ENCODE data around the gene PARD3.

Gene PARD3

DNA sequence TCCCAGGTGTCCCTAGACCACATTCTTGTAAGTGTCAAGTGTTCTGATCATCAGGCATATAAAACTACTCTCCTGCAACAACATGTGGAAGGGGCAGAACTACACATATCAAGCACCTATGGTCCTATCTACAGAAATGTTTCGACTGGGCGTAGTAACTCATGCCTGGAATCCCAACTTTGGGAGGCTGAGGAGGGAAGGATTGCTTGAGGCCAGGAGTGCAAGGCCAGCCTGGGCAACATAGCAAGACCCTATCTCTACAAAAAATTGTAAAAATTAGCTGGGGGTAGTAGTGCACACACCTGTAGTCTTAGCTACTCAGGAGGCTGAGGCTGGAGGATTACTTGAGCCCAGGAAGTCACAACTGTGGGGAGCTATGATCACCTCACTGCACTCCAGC is 244.2 kb downstream of the PARD3 start:
- Histone ChIP-seq H3K4me1 (ENCODE audit: insufficient read depth, low read length) (no peaks in the 10 kb centered on the region), H3K27me3 (ENCODE audit: insufficient read depth, low read length, poor library complexity) (no peaks in the 10 kb centered on the region), H2AFZ (ENCODE audit: low read depth, low read length) (no peak overlapping the region), H3K4me2 (ENCODE audit: insufficient read depth, low read length) (no peak overlapping the region), H4K20me1 (ENCODE audit: insufficient read depth, low read length) (peaks cover 23% of the 10 kb centered on the region; the same call in 1 of the 2 replicates), H3K4me3 (ENCODE audit: low read depth in 1 of 2, low read length in 2 of 2) (no peak overlapping the region), H3K27ac (ENCODE audit: low read length) (no peak overlapping the region), H3K9me3 (ENCODE audit: insufficient read depth, low read length, severe bottlenecking) (no peaks in the 10 kb centered on the region), H3K36me3 (ENCODE audit: insufficient read depth, low read length) (no peaks in the 10 kb centered on the region), H3K9ac (ENCODE audit: low read depth, low read length) (no peak overlapping the region), H3K79me2 (ENCODE audit: insufficient read depth, low read length) (peaks cover 19% of the 10 kb centered on the region; the same call in 1 of the 2 replicates)
- no peak for DNase-seq
- ATAC-seq (ENCODE audit: insufficient read depth, low read depth): no peak
- no peak for TF ChIP-seq EZH2 (IDR thresholded peaks at IDR 0.05; ENCODE audit: borderline replicate concordance, low read depth, low read length, severe bottlenecking)
- TF ChIP-seq, protein P1, sequence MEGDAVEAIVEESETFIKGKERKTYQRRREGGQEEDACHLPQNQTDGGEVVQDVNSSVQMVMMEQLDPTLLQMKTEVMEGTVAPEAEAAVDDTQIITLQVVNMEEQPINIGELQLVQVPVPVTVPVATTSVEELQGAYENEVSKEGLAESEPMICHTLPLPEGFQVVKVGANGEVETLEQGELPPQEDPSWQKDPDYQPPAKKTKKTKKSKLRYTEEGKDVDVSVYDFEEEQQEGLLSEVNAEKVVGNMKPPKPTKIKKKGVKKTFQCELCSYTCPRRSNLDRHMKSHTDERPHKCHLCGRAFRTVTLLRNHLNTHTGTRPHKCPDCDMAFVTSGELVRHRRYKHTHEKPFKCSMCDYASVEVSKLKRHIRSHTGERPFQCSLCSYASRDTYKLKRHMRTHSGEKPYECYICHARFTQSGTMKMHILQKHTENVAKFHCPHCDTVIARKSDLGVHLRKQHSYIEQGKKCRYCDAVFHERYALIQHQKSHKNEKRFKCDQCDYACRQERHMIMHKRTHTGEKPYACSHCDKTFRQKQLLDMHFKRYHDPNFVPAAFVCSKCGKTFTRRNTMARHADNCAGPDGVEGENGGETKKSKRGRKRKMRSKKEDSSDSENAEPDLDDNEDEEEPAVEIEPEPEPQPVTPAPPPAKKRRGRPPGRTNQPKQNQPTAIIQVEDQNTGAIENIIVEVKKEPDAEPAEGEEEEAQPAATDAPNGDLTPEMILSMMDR (IDR thresholded peaks at IDR 0.05; ENCODE audit: borderline replicate concordance, extremely low read depth, low read length, poor library complexity, severe bottlenecking): no peak

DNA sequence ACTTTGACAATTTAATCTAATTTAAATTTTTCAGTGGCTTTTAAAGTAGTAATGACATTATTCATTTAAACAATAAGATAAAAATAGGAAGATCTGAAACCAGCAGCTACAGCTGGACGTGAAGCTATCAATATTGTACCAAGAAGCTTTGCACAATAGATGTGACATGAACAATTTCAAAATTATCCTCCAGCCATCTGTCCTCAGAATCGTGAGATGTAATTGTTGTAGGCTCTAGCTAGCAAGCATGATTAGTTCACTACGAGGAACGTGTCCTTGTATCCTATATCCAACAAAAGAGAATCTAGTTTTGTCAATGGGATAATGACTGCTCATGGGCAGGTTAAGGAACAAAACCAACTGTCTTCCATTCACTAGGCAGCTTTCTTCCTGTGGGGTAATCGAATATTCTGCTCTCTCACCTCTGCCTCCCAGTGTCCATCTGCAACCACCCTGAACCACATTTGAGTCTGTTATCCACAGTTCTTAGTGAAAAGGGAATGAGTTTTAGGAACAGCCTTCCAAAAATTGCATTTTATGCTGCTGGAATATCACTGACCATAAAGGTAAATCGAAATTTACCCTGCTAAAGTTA is 247.3 kb downstream of the PARD3 start:
- Histone ChIP-seq H3K36me3 (ENCODE audit: insufficient read depth, low read length) (no peaks in the 10 kb centered on the region), H4K20me1 (ENCODE audit: insufficient read depth, low read length) (peaks cover 24% of the 10 kb centered on the region; the same call in 1 of the 2 replicates), H3K4me1 (ENCODE audit: insufficient read depth, low read length) (no peaks in the 10 kb centered on the region), H3K27me3 (ENCODE audit: insufficient read depth, low read length, poor library complexity) (no peaks in the 10 kb centered on the region), H3K9me3 (ENCODE audit: insufficient read depth, low read length, severe bottlenecking) (no peaks in the 10 kb centered on the region), H3K4me2 (ENCODE audit: insufficient read depth, low read length) (no peak overlapping the region), H3K4me3 (ENCODE audit: low read depth in 1 of 2, low read length in 2 of 2) (no peak overlapping the region), H3K9ac (ENCODE audit: low read depth, low read length) (no peak overlapping the region), H2AFZ (ENCODE audit: low read depth, low read length) (no peak overlapping the region), H3K79me2 (ENCODE audit: insufficient read depth, low read length) (peaks cover 13% of the 10 kb centered on the region; the same call in 1 of the 2 replicates), H3K27ac (ENCODE audit: low read length) (no peak overlapping the region)
- ATAC-seq (ENCODE audit: insufficient read depth, low read depth): no peak
- TF ChIP-seq EZH2 (IDR thresholded peaks at IDR 0.05; ENCODE audit: borderline replicate concordance, low read depth, low read length, severe bottlenecking): no peak
- TF ChIP-seq, protein P1 (IDR thresholded peaks at IDR 0.05; ENCODE audit: borderline replicate concordance, extremely low read depth, low read length, poor library complexity, severe bottlenecking): no peak
- DNase-seq: no peak

DNA sequence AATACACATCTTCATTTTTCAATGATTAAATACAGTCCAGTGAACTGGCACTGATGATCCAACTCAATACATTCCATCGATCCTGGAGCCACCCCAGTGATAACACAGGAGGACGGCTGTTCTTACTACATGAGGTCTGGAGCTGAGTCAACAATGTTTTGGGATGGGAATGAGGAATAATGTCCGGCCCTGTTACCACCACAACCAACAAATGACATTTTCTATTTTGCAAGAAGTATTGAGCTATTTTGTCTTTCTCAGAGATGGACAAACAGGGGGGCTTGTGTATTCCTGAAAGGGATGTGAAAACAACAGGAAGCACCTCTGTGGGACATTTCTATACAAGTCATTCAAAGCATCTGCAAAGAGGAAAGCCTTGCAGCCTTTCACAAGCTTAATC is 249.2 kb downstream of the PARD3 start:
- H3K27me3 ChIP-seq (ENCODE audit: insufficient read depth, low read length, poor library complexity): no peaks in the 10 kb centered on the region
- no peak overlapping the region for H3K9ac ChIP-seq (ENCODE audit: low read depth, low read length)
- TF ChIP-seq, protein P1 (IDR thresholded peaks at IDR 0.05; ENCODE audit: borderline replicate concordance, extremely low read depth, low read length, poor library complexity, severe bottlenecking): no peak
- no peak for TF ChIP-seq EZH2 (IDR thresholded peaks at IDR 0.05; ENCODE audit: borderline replicate concordance, low read depth, low read length, severe bottlenecking)
- no peak overlapping the region for H2AFZ ChIP-seq (ENCODE audit: low read depth, low read length)
- H3K4me1 ChIP-seq (ENCODE audit: insufficient read depth, low read length): no peaks in the 10 kb centered on the region
- H3K79me2 ChIP-seq (ENCODE audit: insufficient read depth, low read length): peaks cover 9% of the 10 kb centered on the region; the same call in 1 of the 2 replicates
- no peaks in the 10 kb centered on the region for H3K36me3 ChIP-seq (ENCODE audit: insufficient read depth, low read length)
- no peak overlapping the region for H3K27ac ChIP-seq (ENCODE audit: low read length)
- peaks cover 11% of the 10 kb centered on the region; the same call in 1 of the 2 replicates for H4K20me1 ChIP-seq (ENCODE audit: insufficient read depth, low read length)
- no peaks in the 10 kb centered on the region for H3K9me3 ChIP-seq (ENCODE audit: insufficient read depth, low read length, severe bottlenecking)
- no peak overlapping the region for H3K4me3 ChIP-seq (ENCODE audit: low read depth in 1 of 2, low read length in 2 of 2)
- no peak overlapping the region for H3K4me2 ChIP-seq (ENCODE audit: insufficient read depth, low read length)
- no peak for DNase-seq
- ATAC-seq (ENCODE audit: insufficient read depth, low read depth): no peak
